HepG2 (cell line): ENCODE measurements around the gene ZNRF3. TPM values are rescaled to one million over a fixed set of nuclear protein-coding genes. Genes with fewer than 3 reads are reported as not detected.

ENCODE experiments used
- ATAC-seq: fragments of 200-7000 bp; cut with Tn5 transposase; 3 replicates; pipeline ENCODE4 v1.9.1; 2020; ENCODE audit warnings: mild to moderate bottlenecking, moderate library complexity
- BruUV-seq: library from RNA; stranded (reverse); fragments of 400-500 nt; replicated peaks from 2 replicates; lab custom pipeline; 2021; lab: Mats Ljungman, UMichigan
- CTCF ChIA-PET: fragments of 300-600 bp; formaldehyde crosslinking; extraction: SDS; loops from one replicate; lab custom pipeline; 2021; ENCODE audit warnings: low total read pairs, inconsistent platforms, low intra/inter-chr PET ratio; lab: Yijun Ruan, JAX
- POLR2A ChIA-PET: fragments of 350-600 bp; sonication (Branson Sonifier 250); formaldehyde crosslinking; loops from one replicate; lab custom pipeline; 2020; ENCODE audit warnings: antibody characterized with exemption, inconsistent platforms; lab: Yijun Ruan, JAX
- DNase-seq: peaks from one replicate; pipeline ENCODE4 v3.0.0-alpha.2; 2015; ENCODE audit warnings: low spot score
- FAIRE-seq: peaks from 3 replicates; lab custom pipeline; 2011; peaks lifted over from hg19 to GRCh38; lab: Jason Lieb, UNC
- H2AFZ ChIP-seq: one replicate; pipeline ENCODE4 v1.6.1; 2011; ENCODE audit warnings: low read length, inconsistent platforms
- H3K27ac ChIP-seq: fragments of 300-600 bp; 3 replicates; pipeline ENCODE4 v1.8.0; 2011; ENCODE audit warnings: mixed run types, mild to moderate bottlenecking, mixed read lengths, low read length, inconsistent platforms; ENCODE audit not compliant: insufficient read depth; ENCODE audit errors: extremely low read length
- H3K27me3 ChIP-seq, 2 experiments: fragments of 200-600 bp in 1 of 2; 2 replicates in 1 of 2; 3 replicates in 1 of 2; pipeline versions ENCODE4 v1.6.0 to v1.8.0; 2011; ENCODE audit warnings: low read length in 2 of 2, mild to moderate bottlenecking in 2 of 2, moderate library complexity in 2 of 2, inconsistent platforms in 1 of 2; ENCODE audit not compliant: insufficient read depth in 2 of 2, control insufficient read depth in 1 of 2
- H3K36me3 ChIP-seq, 2 experiments: fragments of 200-600 bp in 1 of 2; replicated peaks in 1 of 2; 2 replicates in 1 of 2; 3 replicates in 1 of 2; pipeline versions ENCODE4 v1.5.1 to v1.8.0; 2011; ENCODE audit warnings: low read length in 2 of 2, inconsistent platforms in 1 of 2; ENCODE audit not compliant: insufficient read depth in 2 of 2, control insufficient read depth in 1 of 2
- H3K4me1 ChIP-seq: 2 replicates; pipeline ENCODE4 v1.5.1; 2012; ENCODE audit warnings: low read length, inconsistent platforms; ENCODE audit not compliant: insufficient read depth
- H3K4me2 ChIP-seq: 2 replicates; pipeline ENCODE4 v1.6.0; 2011; ENCODE audit warnings: low read depth, low read length, inconsistent platforms
- H3K4me3 ChIP-seq, 3 experiments: fragments of 200-600 bp in 1 of 3; sonication (generic), shearing (Covaris generic) in 1 of 3; replicated peaks in 1 of 3; 2 replicates each; pipeline ENCODE4 v1.5.1; 2011 to 2016; ENCODE audit warnings: low read length in 3 of 3, inconsistent platforms in 2 of 3, low read depth in 2 of 3, mild to moderate bottlenecking in 2 of 3, control low read depth in 1 of 3, mixed read lengths in 1 of 3; ENCODE audit not compliant: insufficient read depth in 1 of 3
- H3K79me2 ChIP-seq: one replicate; pipeline ENCODE4 v1.6.1; 2011; ENCODE audit warnings: low read length, inconsistent platforms; ENCODE audit not compliant: insufficient read depth
- H3K9ac ChIP-seq: 2 replicates; pipeline ENCODE4 v1.6.0; 2011; ENCODE audit warnings: mild to moderate bottlenecking, low read depth, low read length, inconsistent platforms; ENCODE audit not compliant: insufficient read depth
- H3K9me3 ChIP-seq: 2 replicates; pipeline ENCODE4 v1.5.1; 2012; ENCODE audit warnings: mild to moderate bottlenecking, low read length
- H4K20me1 ChIP-seq: 2 replicates; pipeline ENCODE4 v1.6.0; 2011; ENCODE audit warnings: inconsistent platforms, mild to moderate bottlenecking, low read length, moderate library complexity; ENCODE audit not compliant: insufficient read depth
- FOXA1 ChIP-seq, 2 experiments: fragments of 450-650 bp in 1 of 2; sonication (generic) in 1 of 2; formaldehyde crosslinking in 1 of 2; IDR thresholded peaks; 2 replicates each; pipeline versions ENCODE4 v1.4.0 to v1.6.1; 2016 to 2020; ENCODE audit warnings: missing genetic modification reagents in 1 of 2
- RAD51 ChIP-seq: fragments of 450-650 bp; IDR thresholded peaks from 2 replicates; pipeline ENCODE4 v1.6.1; 2016; ENCODE audit warnings: borderline replicate concordance
- ZBTB33 ChIP-seq: sonication (generic); formaldehyde crosslinking; IDR thresholded peaks from 2 replicates; pipeline ENCODE4 v1.4.0; 2020; ENCODE audit warnings: missing genetic modification reagents
- ZBTB7A ChIP-seq: sonication (generic); formaldehyde crosslinking; IDR thresholded peaks from 2 replicates; pipeline ENCODE4 v1.8.0; 2022; ENCODE audit warnings: mild to moderate bottlenecking, missing genetic modification reagents
- ZNF687 ChIP-seq: sonication (generic); formaldehyde crosslinking; IDR thresholded peaks from 2 replicates; pipeline ENCODE4 v1.5.1; 2020; ENCODE audit warnings: mild to moderate bottlenecking, missing genetic modification reagents, moderate library complexity
- WGBS: methylation state at CpG from one replicate; pipeline ENCODE4 v1.1.6; 2017; ENCODE audit warnings: low lambda C conversion rate; 5-methylcytosine and 5-hydroxymethylcytosine counted together
- in situ Hi-C: cut with HindIII; loops from 2 replicates; pipeline ENCODE4 v1.10.0; 2017; ENCODE audit warnings: low pct_unique_long_range_greater_than_20kb; ENCODE audit not compliant: extremely low pct_ligation_motif_present
- intact Hi-C: fragments of 100-400 bp; cut with micrococcal nuclease; formaldehyde crosslinking; loops from one replicate; pipeline ENCODE4 v1.10.0; 2022; ENCODE audit not compliant: unreplicated experiment
- polyA plus RNA-seq, 8 experiments: library from polyadenylated mRNA; depleted of rRNA in 3 of 8; stranded (reverse) in 7 of 8; unstranded in 1 of 8; fragments of >200 nt; fragmentation: Illumina TruSeq in 4 of 8; extraction: Trizol in 4 of 8; gene quantifications; 2 replicates each; pipeline versions ENCODE4 v1.2.1 to v1.2.3, GENCODE V29; 2011 to 2016; ENCODE audit warnings: low read depth in 4 of 8, missing spikeins in 1 of 8, mixed read lengths in 1 of 8; ENCODE audit not compliant: insufficient read depth in 1 of 8
- total RNA-seq, 5 experiments: library from RNA; depleted of rRNA; stranded (reverse); fragments of >200 nt; fragmentation: Illumina TruSeq; extraction: Trizol; gene quantifications; 2 replicates each; pipeline ENCODE4 v1.2.3, GENCODE V29; 2016; ENCODE audit warnings: low read depth in 1 of 5
- TF ChIP-seq, protein P1 (sequence below): sonication (generic); formaldehyde crosslinking; IDR thresholded peaks from 2 replicates; pipeline ENCODE4 v1.8.0; 2022; ENCODE audit warnings: missing genetic modification reagents, mild to moderate bottlenecking, inconsistent platforms, borderline replicate concordance
- TF ChIP-seq, protein P2 (sequence below): sonication (generic); formaldehyde crosslinking; IDR thresholded peaks from 2 replicates; pipeline ENCODE4 v1.4.0; 2020; ENCODE audit warnings: missing genetic modification reagents

The ZNRF3 gene
- total and polyA plus RNA-seq, 2 of the 13 experiments (the other 11 are each of a cell fraction or from before 2014, with no cell fraction given) = 20.3 to 36.7 TPM

DNA sequence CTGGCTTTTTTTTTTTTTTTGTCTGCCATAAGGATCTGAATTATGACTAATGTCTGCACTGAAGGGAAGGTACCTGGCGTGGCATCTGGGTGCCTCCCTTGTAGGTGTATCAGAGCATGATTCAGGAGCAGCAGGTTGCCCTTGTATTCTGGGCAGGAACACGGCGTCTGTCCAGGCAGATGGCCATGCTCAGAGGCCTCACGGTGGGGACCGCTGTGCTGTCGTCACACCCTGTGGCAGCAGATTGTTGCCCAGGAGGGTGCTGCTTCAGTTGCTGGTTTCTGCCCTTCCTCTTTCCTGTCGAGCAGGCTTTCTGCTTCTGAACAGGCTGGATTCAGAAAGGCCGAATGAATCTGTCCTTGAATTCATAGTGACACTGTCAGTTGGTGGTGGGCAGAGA lies 11.0 kb downstream of the ZNRF3 start:
- H3K9ac ChIP-seq = no peak overlapping the region
- no peak overlapping the region for H2AFZ ChIP-seq
- FAIRE-seq (no peak), ATAC-seq (no peak), DNase-seq (no peak)
- 90% methylated on average over 7 of the region's 8 CpGs for WGBS
- peaks cover 85% of the 10 kb centered on the region for H4K20me1 ChIP-seq
- H3K4me2 ChIP-seq = no peak overlapping the region
- no peaks in the 10 kb centered on the region for H3K9me3 ChIP-seq
- H3K4me3 ChIP-seq = no peak overlapping the region
- peaks cover 94% of the 10 kb centered on the region for H3K79me2 ChIP-seq
- no peaks in the 10 kb centered on the region for H3K27me3 ChIP-seq
- H3K4me1 ChIP-seq = peaks cover 99% of the 10 kb centered on the region
- H3K36me3 ChIP-seq = peaks cover 8 to 34% of the 10 kb centered on the region in 2 experiments; a peak in 4 of 5 replicates
- no TSS peak for BruUV-seq
- CTCF ChIA-PET = no interaction called here
- intact Hi-C loops = loop anchor here (5.0 kb wide), 1 partner anchor 48 kb away; no protein-coding TSS in a partner anchor
- POLR2A ChIA-PET = interaction anchor here (1.3 kb wide), 1 partner anchor 24 kb away, joined by 3 read pairs; no protein-coding TSS in a partner anchor
- in situ Hi-C loops = no loop called here
- H3K27ac ChIP-seq = no peak overlapping the region
- TF ChIP-seq ZNF687 (CRISPR knock-in tag) = peak; percentile 39
- TF ChIP-seq, protein P1, sequence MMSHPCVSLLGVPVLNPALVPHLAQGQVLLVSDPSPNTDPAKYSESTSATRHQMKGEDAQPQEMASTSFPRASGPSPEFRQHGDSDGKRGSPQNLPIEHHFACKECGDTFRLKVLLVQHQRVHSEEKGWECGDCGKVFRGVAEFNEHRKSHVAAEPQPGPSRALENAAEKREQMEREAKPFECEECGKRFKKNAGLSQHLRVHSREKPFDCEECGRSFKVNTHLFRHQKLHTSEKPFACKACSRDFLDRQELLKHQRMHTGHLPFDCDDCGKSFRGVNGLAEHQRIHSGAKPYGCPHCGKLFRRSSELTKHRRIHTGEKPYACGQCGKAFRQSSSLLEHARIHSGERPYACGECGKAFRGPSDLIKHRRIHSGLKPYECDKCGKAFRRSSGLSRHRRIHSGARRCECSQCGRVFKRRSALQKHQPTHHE = no peak
- TF ChIP-seq, protein P2, sequence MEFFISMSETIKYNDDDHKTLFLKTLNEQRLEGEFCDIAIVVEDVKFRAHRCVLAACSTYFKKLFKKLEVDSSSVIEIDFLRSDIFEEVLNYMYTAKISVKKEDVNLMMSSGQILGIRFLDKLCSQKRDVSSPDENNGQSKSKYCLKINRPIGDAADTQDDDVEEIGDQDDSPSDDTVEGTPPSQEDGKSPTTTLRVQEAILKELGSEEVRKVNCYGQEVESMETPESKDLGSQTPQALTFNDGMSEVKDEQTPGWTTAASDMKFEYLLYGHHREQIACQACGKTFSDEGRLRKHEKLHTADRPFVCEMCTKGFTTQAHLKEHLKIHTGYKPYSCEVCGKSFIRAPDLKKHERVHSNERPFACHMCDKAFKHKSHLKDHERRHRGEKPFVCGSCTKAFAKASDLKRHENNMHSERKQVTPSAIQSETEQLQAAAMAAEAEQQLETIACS = no peak
- TF ChIP-seq RAD51 = no peak
- TF ChIP-seq FOXA1 (IDR thresholded peaks at IDR 0.05) = no peak
- TF ChIP-seq FOXA1 (CRISPR knock-in tag; IDR thresholded peaks at IDR 0.05) = no peak
- peak; percentile 45; the same call in 1 of the 2 replicates for TF ChIP-seq ZBTB33 (CRISPR knock-in tag)
- TF ChIP-seq ZBTB7A (CRISPR knock-in tag) = no peak
